Measurements from ENCODE around the gene PTTG1IP.
"Not testable (repeated sequence)": the region's sequence is repeated elsewhere in the genome, so short reads cannot be mapped to it uniquely, and the experiment has no call there.

The PTTG1IP gene

DNA sequence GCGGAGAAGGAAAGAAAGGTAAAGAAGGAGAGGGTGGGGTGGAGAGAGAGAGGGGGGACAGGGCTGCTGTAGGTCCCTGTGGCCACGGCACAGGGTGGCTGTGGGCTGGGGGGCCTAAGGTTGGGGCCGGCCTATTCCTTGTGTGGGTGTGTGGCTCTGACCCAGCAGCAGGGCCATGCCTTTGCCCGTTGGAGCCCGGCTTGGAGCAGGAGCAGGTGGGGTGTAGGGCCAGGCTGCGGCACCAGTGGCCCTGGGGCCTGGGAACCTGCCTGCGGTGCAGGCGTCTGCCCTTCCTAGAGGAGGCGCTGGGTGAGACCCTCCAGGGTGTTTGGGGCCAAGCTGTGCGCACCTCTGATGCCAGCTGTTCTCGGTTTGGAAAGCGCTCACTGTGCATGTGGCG, 36.0 kb downstream of the PTTG1IP start:
- in situ Hi-C loops (cut with HindIII; ENCODE audit: low pct_ligation_motif_present, low pct_unique_long_range_greater_than_20kb, low sequenced_read_pairs) = no loop called here
- DNase-seq = no peak

DNA sequence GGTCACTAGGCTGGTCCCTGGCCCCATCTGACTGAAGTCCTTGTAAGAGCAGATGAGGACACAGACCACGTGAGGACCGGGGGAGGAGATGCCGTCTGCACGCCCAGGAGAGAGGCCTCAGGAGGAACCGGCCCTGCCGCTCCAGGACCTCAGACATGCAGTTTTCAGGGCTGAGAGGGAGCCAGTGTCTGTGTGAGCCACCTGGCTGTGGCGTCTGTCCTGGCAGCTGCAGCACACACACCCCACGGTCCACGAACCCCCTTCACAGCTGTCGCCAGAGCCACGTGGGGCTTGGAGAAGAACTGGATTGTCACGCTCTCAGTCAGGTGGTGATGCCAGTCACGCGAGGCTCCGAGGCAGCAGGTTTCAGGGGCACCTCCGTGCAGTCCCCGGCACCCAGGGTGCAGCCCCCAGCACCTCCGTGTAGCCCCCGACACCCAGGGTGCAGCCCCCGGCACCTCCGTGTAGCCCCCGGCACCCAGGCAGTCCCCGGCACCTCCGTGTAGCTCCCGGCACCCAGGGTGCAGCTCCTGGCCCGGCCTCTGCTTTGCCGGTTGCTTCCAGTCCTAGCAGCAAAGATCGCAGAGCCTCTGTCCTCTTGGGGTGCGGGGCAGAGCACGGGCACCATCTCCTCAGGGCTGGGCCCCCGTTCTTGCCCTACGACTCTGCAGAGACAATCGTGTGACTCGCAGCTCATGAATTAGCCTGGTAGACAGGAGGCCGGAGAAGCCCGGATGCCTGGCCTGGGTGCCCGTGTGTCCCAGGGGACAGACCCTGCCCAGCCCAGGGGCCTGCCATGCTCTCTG, 36.6 kb downstream of the PTTG1IP start:
- DNase-seq = no peak
- in situ Hi-C loops (cut with HindIII; ENCODE audit: low pct_ligation_motif_present, low pct_unique_long_range_greater_than_20kb, low sequenced_read_pairs) = no loop called here

DNA sequence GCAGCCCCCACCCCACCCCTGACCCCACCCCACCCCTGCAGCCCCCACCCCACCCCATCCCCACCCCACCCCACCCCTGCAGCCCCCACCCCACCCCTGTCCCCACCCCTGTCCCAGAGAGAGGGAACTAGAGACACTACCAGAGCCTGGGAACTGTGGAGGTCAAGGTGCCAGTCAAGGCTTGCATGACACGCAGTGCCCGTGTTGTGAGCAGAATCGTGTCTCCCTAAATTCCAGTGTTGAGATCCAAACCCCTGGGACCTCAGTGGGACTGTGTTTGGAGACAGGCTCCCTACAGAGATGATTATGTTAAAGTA, 37.2 kb downstream of the PTTG1IP start:
- no peak for DNase-seq
- in situ Hi-C loops (cut with HindIII; ENCODE audit: low pct_ligation_motif_present, low pct_unique_long_range_greater_than_20kb, low sequenced_read_pairs) = no loop called here

DNA sequence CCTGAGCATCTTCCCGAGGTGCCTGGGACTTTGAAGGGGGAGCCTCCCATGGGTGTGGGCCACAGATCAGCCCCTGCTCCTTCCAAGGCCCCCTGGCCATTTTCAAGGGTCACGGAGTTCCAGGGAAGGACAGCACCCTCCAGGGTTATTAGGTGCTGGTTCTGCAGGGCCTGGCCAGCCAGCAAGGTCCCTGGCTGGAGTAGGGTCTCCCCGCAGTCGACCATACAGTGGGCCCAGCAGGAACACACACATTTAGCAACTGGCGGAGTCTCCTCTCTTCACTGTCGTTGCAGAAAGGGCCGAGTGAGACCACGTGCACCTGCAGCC, 37.9 kb downstream of the PTTG1IP start:
- in situ Hi-C loops (cut with HindIII; ENCODE audit: low pct_ligation_motif_present, low pct_unique_long_range_greater_than_20kb, low sequenced_read_pairs) = no loop called here

DNA sequence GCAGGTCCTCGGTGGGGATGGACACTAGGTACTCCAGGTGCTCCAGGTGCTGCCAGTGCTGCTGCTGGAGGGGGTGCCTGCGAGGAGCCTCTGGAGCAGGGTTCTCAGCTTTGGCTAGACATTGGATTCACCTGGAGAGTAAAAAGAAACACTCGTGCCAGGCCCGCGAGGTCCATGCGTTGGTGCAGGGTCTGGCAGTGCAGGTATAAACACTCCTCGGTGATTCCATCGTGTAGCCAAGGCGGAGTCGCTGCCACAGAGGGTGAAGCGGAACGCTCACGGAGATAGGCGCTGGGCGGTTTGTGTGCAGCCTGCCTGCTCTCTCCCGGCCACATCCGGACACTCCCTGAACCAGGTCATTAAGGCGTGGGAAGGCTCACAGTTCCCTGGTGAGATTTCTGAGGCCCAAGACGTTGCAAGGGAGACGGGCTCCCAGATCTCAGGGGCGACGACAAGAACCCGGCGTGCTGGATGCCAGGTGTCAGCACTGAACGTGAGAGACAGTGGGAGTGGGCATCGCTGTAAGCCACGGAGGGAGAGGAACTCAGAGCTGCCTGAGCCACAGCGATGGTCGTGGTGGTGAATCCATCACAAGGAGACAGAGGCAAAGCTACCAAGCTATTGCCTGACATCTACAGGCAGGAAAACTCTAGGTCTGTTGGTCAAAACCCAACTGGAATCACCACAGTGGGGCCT, 38.4 kb downstream of the PTTG1IP start:
- no peak for DNase-seq
- in situ Hi-C loops (cut with HindIII; ENCODE audit: low pct_ligation_motif_present, low pct_unique_long_range_greater_than_20kb, low sequenced_read_pairs) = no loop called here

More for the DNA sequence above, 37.9 kb downstream of the PTTG1IP start:
- DNase-seq = no peak

DNA sequence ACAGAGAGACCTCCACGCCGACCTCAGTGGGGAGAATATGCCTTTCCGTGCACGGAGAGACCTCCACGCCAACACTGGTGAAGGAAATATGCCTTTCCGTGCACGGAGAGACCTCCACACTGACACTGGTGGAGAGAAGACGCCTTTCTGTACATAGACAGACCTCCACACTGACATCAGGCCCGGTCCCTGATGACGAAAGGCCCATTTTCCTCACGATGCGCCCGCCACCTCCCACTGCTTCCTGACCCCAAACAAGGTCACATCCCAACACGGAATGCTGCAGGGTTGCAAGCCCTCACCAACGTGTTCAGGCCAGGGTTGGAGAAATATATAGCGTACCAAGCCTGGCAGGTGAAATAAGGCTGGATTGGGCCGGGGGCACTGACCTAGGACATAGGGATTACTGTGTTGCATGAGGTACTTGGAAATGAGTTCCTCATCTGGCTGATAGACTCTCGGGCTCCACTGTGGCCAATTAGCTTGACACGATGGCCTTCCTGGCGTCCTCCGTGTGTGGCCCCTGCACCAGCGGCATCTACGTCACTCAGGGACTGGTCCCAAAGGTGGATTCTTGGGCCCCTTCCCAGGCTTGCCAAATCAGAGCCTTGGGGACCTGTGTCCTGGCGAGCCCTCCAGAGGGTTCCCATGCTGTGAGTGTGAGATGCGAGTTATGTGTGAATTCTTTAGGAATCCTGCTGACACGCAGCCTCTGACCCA, 39.1 kb downstream of the PTTG1IP start:
- in situ Hi-C loops (cut with HindIII; ENCODE audit: low pct_ligation_motif_present, low pct_unique_long_range_greater_than_20kb, low sequenced_read_pairs) = no loop called here
- DNase-seq = no peak

DNA sequence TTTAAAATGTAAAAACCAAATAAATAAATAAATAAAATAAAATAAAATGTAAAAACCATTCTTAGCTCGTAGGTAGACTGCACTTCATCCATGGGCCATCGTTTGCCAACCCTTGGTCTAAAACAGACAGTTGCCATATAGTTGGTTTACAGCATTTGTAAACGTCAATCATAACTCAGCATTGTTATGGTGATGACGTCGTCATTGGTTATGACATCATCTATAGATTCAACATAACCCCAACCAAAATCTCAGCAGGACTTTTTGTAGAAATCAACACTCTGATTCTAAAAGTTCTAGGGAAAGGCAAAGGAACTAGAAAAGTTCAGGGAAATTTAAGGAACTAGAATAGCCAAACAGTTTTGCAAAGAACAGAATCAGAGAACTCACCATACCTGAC, 39.8 kb downstream of the PTTG1IP start:
- DNase-seq = no peak
- in situ Hi-C loops (cut with HindIII; ENCODE audit: low pct_ligation_motif_present, low pct_unique_long_range_greater_than_20kb, low sequenced_read_pairs) = no loop called here

DNA sequence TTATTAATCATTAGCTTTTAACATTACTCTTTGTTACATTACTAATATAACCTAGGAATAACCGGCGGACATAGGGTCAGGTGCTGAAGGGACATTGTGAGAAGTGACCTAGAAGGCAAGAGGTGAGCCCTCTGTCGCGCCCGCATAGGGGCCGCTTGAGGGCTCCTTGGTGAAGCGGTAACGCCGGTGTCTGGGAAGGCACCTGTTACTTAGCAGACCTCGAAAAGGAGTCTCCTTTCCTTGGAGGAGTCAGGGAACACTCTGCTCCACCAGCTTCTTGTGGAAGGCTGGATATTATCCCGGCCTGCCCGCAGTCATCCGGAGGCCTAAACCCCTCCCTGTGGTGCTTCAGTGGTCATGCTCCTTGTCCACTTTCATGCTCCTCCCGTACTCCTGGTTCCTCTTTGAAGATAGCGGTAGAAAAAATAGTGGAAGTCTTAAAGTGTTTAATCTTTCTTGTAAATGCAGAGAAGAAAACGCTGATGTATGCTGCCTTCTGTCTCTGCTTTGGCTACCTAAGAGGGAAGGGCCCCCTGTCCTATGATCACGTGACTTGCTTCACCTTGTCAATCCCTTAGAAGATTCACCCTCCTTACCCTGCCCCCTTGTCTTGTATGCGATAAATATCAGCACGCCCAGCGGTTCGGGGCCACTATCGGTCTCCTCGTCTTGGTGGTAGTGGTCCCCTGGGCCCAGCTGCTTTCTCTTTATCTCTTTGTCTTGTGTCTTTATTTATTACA, 40.8 kb downstream of the PTTG1IP start:
- in situ Hi-C loops (cut with HindIII; ENCODE audit: low pct_ligation_motif_present, low pct_unique_long_range_greater_than_20kb, low sequenced_read_pairs); DNase-seq: not testable (repeated sequence)

DNA sequence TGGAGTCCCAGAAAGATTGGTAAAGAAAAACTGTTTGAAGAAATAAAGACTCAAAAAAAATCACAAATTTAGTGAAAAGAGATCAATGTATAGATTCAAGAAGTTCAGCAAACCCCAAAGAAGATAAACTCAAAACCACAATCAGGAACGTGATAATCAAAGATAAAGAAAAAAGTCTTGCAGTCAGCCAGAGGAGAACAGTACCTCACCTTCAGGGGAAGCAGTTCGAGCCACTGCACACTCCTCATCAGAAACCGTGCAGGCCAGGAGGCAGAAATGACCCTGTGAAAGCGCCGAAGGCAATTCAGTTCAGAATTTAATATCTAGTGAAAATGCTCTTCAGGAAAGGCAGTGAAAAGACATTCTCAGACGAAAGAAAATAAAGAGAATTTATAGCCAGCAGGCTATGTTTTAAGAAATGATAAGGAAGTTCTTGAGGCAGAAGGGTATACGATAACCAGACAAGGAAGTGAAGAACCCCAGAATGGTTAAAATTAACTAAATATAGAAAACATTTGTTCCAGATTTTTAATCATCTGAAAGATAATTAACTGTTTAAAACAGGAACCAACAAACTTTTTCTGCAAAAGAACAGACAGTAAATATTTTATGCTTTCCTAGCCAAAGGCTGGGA, 42.1 kb downstream of the PTTG1IP start:
- in situ Hi-C loops (cut with HindIII; ENCODE audit: low pct_ligation_motif_present, low pct_unique_long_range_greater_than_20kb, low sequenced_read_pairs) = no loop called here

DNA sequence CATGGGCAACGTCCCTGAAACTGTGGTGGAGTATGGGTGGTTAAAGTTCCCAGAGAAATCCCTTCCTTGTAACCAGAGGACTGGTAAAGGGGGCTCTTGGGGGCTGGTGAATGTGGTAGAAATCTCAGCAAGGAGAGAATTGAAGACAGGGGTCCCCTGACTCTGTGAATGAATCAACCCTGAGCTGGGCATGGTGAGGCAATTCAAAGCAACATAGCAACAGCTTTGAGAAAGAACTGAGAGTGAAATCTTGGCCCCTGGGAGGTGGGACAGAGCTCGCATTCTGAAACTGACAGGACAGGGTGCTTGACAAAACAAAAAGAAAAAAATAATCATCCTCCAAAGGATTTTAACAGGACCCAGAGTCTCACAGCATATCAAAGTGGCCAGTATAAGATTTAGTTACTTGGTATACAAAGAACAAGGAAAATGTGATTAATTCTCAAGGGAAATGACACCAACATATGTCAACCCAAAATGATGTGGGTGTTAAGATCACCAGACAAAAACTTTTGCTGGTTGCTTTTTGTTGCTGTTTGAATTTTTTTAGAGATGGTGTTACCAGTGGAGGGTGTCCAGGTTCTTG, 43.9 kb downstream of the PTTG1IP start:
- in situ Hi-C loops (cut with HindIII; ENCODE audit: low pct_ligation_motif_present, low pct_unique_long_range_greater_than_20kb, low sequenced_read_pairs) = no loop called here
- DNase-seq = no peak

More for the DNA sequence above, 42.1 kb downstream of the PTTG1IP start:
- DNase-seq = no peak

DNA sequence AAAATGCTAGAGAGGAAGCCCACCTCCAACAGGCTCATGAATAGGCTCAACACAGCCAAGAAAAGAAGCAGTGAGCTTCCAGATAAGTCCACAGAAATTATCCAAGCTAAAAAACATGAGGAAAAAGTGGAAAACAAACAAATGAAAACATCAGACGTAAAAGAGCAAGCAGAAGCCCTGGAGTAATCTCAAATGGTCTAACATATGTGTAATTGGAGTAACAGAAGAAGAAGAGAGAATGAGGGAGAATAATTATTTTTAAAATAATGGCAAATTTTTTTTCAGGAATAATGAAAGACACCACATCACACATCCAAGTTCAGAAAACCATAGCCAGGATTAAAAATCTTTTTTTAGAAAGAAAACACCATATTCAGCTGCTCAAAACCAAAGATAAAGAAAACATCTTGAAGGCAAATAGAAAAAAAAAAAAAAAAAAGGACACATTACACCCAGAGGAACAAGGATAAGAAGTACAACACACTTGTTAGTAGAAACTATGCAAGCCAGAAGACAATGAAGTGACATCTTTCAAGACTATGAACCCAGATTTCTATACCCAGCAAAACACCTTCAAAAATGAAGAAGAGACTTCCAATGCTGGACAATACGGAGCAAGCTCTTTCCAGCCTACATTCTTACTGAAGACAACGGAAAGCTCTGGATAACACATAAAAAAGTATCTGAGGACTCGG, 45.0 kb downstream of the PTTG1IP start:
- no peak for DNase-seq
- in situ Hi-C loops (cut with HindIII; ENCODE audit: low pct_ligation_motif_present, low pct_unique_long_range_greater_than_20kb, low sequenced_read_pairs) = no loop called here

DNA sequence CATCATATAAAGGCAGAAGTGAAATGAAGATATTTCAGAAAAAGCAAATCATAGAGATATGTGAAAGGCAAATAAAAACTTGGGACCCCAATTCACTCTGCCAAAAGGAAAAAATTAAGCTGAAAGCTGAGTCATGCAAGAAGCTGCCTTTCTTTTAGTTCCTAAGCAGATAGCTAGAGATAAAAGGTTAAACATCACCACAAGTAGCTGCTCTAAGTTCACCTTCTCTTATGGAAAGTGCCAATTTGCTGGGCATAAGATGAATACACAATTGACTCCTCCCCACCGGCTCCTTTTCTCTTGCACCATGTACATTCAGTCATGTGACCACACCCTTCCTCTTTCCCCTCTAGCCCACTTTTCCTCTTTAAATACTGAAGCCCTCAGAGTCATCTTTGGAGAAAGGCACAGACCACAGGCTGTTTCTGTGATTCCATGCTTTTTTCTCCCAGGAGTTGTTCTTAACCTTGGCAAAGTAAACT, 50.3 kb downstream of the PTTG1IP start:
- in situ Hi-C loops (cut with HindIII; ENCODE audit: low pct_ligation_motif_present, low pct_unique_long_range_greater_than_20kb, low sequenced_read_pairs) = no loop called here

DNA sequence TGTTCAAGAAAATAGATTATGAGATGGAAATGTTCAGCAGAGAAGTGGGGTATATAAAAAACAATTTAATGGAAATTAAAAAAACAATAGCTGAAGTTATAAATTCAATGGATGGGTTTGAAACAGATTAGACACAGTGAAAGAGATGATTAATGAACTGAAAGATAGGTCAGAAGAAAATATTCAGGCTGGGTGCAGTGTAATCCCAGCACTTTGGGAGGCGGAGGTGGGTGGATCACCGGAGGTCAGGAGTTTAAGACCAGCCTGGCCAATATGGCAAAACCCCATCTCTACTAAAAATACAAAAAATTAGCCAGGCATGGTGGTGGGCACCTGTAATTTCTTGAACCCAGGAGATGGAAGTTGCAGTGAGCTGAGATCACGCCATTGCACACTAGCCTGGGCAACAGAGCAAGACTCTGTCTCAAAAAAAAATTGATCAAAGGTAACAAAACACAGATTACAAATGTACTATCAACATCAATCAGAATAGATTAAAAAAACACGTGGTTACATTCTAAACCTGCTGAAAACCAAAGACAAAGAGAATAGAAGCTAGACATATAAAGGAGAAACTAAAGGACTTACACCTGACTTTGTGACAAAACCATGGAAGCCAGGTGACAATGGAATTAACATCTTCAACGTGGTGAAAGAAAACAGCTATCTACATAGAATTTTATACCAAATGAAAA, 50.9 kb downstream of the PTTG1IP start:
- no peak for DNase-seq
- in situ Hi-C loops (cut with HindIII; ENCODE audit: low pct_ligation_motif_present, low pct_unique_long_range_greater_than_20kb, low sequenced_read_pairs) = no loop called here

More for the DNA sequence above, 50.3 kb downstream of the PTTG1IP start:
- no peak for DNase-seq

DNA sequence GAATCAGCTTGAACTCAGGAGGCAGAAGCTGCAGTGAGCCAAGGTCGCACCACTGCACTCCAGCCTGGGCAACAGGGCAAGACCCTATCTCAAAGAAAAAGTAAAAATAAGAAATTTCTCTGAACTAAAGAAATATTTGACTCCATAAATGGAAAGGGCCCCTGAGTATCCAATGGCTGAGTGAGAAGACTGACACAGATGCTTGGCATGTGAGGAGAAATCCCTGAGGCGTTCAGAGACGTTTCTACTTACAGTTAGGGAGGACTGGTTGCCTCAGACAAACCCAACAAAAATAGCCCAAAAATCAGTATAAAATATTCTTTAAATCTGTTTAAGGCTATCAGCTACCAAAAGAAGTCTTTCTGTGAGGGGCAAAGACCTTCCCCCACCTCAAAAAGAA, 52.6 kb downstream of the PTTG1IP start:
- DNase-seq = no peak
- in situ Hi-C loops (cut with HindIII; ENCODE audit: low pct_ligation_motif_present, low pct_unique_long_range_greater_than_20kb, low sequenced_read_pairs) = no loop called here

DNA sequence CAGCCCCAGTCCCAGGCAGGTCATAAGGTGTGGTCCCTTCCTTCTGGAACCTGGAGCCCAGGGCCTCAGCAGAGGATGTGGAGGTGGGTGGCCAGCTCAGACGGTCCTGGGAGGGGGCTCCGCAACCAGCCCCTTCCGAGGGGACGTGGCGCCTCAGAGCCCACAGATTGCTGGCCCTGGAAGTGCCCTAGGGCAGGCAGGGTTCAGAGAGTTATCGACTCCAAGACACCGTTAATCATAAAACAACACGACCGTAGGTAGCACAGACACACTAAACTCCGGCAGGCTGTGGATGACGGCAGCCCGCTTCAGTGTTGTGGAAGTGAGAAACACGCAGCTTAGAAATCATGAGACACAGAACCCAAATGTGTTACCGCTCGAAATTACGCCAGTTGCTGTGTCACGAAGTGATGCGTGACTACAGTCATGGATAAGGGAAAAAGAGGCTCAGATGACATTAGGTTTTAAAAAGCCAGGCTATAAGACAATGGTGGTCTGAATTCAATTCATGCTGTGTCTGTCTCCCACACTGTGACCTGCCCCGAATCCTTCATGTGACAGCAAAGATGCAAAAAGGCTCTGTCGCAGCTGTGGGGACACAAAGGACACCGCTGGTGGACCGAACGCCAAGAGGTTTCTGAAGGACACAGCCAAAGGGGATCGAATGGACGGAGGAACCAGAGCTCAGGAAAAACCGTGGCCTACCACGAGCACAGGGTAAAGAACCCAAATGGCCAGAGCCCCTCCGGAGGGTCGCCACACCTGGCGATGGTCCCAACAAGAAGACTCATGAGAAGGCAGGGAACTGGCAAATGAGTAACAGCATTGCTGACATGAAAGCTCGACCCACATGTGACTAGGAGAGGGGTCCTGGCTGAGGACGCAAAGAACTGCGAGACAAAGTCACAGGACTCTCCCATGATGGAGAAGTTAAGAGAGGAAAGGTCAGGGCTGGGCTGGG, 53.9 kb downstream of the PTTG1IP start:
- DNase-seq = no peak
- in situ Hi-C loops (cut with HindIII; ENCODE audit: low pct_ligation_motif_present, low pct_unique_long_range_greater_than_20kb, low sequenced_read_pairs) = no loop called here

DNA sequence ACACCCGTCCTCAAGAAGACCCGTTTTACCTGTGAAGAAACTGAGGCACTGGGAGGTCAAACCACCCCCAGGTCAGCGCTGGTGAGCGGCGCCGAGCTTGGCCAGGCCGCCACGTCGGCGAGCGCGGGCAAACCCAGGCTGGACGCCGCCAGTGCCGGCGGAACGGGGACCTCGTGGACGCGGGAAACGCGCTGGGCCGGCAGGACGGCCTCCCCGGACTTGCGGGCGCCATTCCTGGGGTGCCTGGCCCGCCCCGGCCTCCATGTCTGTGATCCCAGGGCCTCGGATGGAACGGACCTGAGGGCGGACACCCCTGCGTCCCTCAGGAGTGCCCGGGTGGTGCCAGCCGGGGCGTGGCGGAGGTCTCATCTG, 54.9 kb downstream of the PTTG1IP start:
- in situ Hi-C loops (cut with HindIII; ENCODE audit: low pct_ligation_motif_present, low pct_unique_long_range_greater_than_20kb, low sequenced_read_pairs) = no loop called here
- no peak for DNase-seq

All from ACHN (cell line).